Ishikawa (cell line): ENCODE results near the gene NPPA.

Experiments used
- MAX ChIP-seq: IDR thresholded peaks from 2 replicates; pipeline ENCODE4 v1.6.1; 2012
- RAD21 ChIP-seq: IDR thresholded peaks from 2 replicates; pipeline ENCODE4 v1.6.1; 2012; ENCODE audit warnings: low read depth

- TF ChIP-seq RAD21 (no peak), MAX (no peak)
Observed at GRCh38 chr1:11837767-11838348, 9.7 kb downstream of the NPPA start.
